Keratinocyte (primary cell): ENCODE data around the gene LHX6. TPM values are rescaled to one million over a fixed set of nuclear protein-coding genes. Genes with fewer than 3 reads are reported as not detected.

Experiments used
- DNase-seq: peaks from one replicate; pipeline ENCODE4 v3.0.0-alpha.2; 2011; ENCODE audit warnings: low read depth, missing footprints, low spot score
- FAIRE-seq: peaks from 2 replicates; lab custom pipeline; 2011; peaks lifted over from hg19 to GRCh38; lab: Jason Lieb, UNC
- H2AFZ ChIP-seq: 2 replicates; pipeline ENCODE4 v1.6.0; 2012; ENCODE audit warnings: low read length, control low read depth, inconsistent platforms; ENCODE audit not compliant: control insufficient read depth
- H3K27ac ChIP-seq: 2 replicates; pipeline ENCODE4 v1.5.1; 2011; ENCODE audit warnings: low read length; ENCODE audit not compliant: control insufficient read depth, insufficient read depth
- H3K27me3 ChIP-seq: 3 replicates; pipeline ENCODE4 v1.6.0; 2011; ENCODE audit warnings: low read length; ENCODE audit not compliant: control insufficient read depth, insufficient read depth; ENCODE audit errors: extremely low read depth
- H3K36me3 ChIP-seq, 2 experiments: 2 replicates in 1 of 2; 3 replicates in 1 of 2; pipeline ENCODE4 v1.5.1; 2011; ENCODE audit warnings: low read length in 2 of 2, mild to moderate bottlenecking in 1 of 2; ENCODE audit not compliant: control insufficient read depth in 2 of 2, insufficient read depth in 2 of 2; ENCODE audit errors: extremely low read depth in 1 of 2
- H3K4me1 ChIP-seq: 3 replicates; pipeline ENCODE4 v1.5.1; 2011; ENCODE audit warnings: low read length; ENCODE audit not compliant: control insufficient read depth, insufficient read depth; ENCODE audit errors: extremely low read depth
- H3K4me2 ChIP-seq: 3 replicates; pipeline ENCODE4 v1.6.0; 2011; ENCODE audit warnings: low read depth, low read length; ENCODE audit not compliant: control insufficient read depth, insufficient read depth; ENCODE audit errors: extremely low read depth
- H3K4me3 ChIP-seq, 3 experiments: fragments of 200-600 bp in 1 of 3; sonication (generic) in 1 of 3; 2 replicates in 2 of 3; 3 replicates in 1 of 3; pipeline ENCODE4 v1.5.1; 2011 to 2016; ENCODE audit warnings: low read length in 3 of 3, mild to moderate bottlenecking in 3 of 3, control low read depth in 2 of 3, inconsistent platforms in 1 of 3, low read depth in 1 of 3, mixed read lengths in 1 of 3, mixed run types in 1 of 3, moderate library complexity in 1 of 3; ENCODE audit not compliant: control insufficient read depth in 2 of 3, insufficient read depth in 2 of 3; ENCODE audit errors: extremely low read depth in 1 of 3
- H3K79me2 ChIP-seq: 2 replicates; pipeline ENCODE4 v1.6.0; 2012; ENCODE audit warnings: low read length; ENCODE audit not compliant: control insufficient read depth, insufficient read depth
- H3K9ac ChIP-seq: 3 replicates; pipeline ENCODE4 v1.6.0; 2011; ENCODE audit warnings: low read length; ENCODE audit not compliant: control insufficient read depth, insufficient read depth; ENCODE audit errors: extremely low read depth
- H3K9me1 ChIP-seq: 3 replicates; pipeline ENCODE4 v1.6.0; 2011; ENCODE audit warnings: low read length; ENCODE audit not compliant: control insufficient read depth, insufficient read depth; ENCODE audit errors: extremely low read depth
- H3K9me3 ChIP-seq: 2 replicates; pipeline ENCODE4 v1.5.1; 2012; ENCODE audit warnings: low read depth, low read length; ENCODE audit not compliant: control insufficient read depth
- H4K20me1 ChIP-seq: 3 replicates; pipeline ENCODE4 v1.6.0; 2011; ENCODE audit warnings: low read length; ENCODE audit not compliant: control insufficient read depth, insufficient read depth; ENCODE audit errors: extremely low read depth
- EZH2 ChIP-seq: IDR thresholded peaks from one replicate; pipeline ENCODE4 v1.6.1; 2012; ENCODE audit warnings: inconsistent platforms, mild to moderate bottlenecking, low read length, moderate library complexity
- dilution Hi-C: fragments of 300-500 bp; cut with MboI; formaldehyde crosslinking; loops from one replicate; pipeline ENCODE4 v1.7.0; 2020; ENCODE audit warnings: low sequenced_read_pairs; ENCODE audit not compliant: extremely low pct_ligation_motif_present
- polyA plus RNA-seq, 5 experiments: library from polyadenylated mRNA; depleted of rRNA in 3 of 5; stranded (reverse) in 3 of 5; stranded (forward) in 1 of 5; unstranded in 1 of 5; fragments of >200 nt; gene quantifications; 1 replicate in 1 of 5; 2 replicates in 3 of 5; 3 replicates in 1 of 5; pipeline versions ENCODE4 v1.2.1 to v1.2.3, GENCODE V29; 2011 to 2012; ENCODE audit warnings: missing spikeins in 2 of 5, low read depth in 1 of 5, low replicate concordance in 1 of 5
- TF ChIP-seq, protein P1 (sequence below), 3 experiments: IDR thresholded peaks in 1 of 3; conservative IDR thresholded peaks in 1 of 3; optimal IDR thresholded peaks in 1 of 3; 2 replicates in 2 of 3; 3 replicates in 1 of 3; pipeline versions ENCODE3 to v1.5.1; 2011; ENCODE audit warnings: low read length in 3 of 3, mild to moderate bottlenecking in 3 of 3, moderate library complexity in 2 of 3, control low read depth in 1 of 3, inconsistent platforms in 1 of 3; ENCODE audit not compliant: insufficient read depth in 2 of 3; ENCODE audit errors: extremely low read depth in 1 of 3

LHX6 gene
- polyA plus RNA-seq, 1 donor (not counting 4 experiments of a cell fraction or from before 2014, with no cell fraction given) = 0.13 TPM

DNA sequence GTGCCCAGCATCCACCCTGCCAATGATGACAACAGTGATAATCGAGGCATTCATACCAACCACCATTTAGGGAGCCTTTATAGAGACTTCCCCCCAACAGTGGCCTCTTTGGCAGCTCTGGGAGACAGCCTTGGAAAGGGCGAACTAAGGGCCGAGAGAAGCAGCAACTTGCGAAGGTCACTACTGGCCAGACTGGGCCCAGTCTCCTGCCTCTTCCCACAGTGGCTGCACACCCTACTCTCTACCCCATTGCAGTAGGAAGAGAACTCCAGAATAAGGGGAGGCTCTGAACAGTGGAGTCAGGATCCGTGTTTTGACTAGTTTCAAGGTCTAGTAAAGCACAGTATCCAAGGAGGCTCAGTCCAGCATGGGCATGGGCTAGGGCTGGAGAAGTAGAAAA is 5.3 kb downstream of the LHX6 start:
- Histone ChIP-seq H3K4me1 (peaks cover 16% of the 10 kb centered on the region), H3K27ac (no peak overlapping the region), H3K4me2 (no peak overlapping the region), H3K4me3 (no peak overlapping the region), H3K79me2 (no peaks in the 10 kb centered on the region), H3K9me1 (no peaks in the 10 kb centered on the region), H4K20me1 (peaks cover 4% of the 10 kb centered on the region), H3K36me3 (no peaks in the 10 kb centered on the region), H2AFZ (no peak overlapping the region), H3K9ac (no peak overlapping the region), H3K27me3 (peaks cover 99% of the 10 kb centered on the region), H3K9me3 (no peaks in the 10 kb centered on the region)
- dilution Hi-C loops = no loop called here
- TF ChIP-seq, protein P1, sequence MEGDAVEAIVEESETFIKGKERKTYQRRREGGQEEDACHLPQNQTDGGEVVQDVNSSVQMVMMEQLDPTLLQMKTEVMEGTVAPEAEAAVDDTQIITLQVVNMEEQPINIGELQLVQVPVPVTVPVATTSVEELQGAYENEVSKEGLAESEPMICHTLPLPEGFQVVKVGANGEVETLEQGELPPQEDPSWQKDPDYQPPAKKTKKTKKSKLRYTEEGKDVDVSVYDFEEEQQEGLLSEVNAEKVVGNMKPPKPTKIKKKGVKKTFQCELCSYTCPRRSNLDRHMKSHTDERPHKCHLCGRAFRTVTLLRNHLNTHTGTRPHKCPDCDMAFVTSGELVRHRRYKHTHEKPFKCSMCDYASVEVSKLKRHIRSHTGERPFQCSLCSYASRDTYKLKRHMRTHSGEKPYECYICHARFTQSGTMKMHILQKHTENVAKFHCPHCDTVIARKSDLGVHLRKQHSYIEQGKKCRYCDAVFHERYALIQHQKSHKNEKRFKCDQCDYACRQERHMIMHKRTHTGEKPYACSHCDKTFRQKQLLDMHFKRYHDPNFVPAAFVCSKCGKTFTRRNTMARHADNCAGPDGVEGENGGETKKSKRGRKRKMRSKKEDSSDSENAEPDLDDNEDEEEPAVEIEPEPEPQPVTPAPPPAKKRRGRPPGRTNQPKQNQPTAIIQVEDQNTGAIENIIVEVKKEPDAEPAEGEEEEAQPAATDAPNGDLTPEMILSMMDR (optimal IDR thresholded peaks at IDR 0.05 in 1 of 3, IDR thresholded peaks at IDR 0.05 in 1 of 3, conservative IDR thresholded peaks at IDR 0.05 in 1 of 3; ENCODE audit: extremely low read depth in 1 of 3, insufficient read depth in 2 of 3, low read length in 3 of 3) = no peak
- TF ChIP-seq EZH2 = no peak
- DNase-seq (no peak), FAIRE-seq (no peak)

DNA sequence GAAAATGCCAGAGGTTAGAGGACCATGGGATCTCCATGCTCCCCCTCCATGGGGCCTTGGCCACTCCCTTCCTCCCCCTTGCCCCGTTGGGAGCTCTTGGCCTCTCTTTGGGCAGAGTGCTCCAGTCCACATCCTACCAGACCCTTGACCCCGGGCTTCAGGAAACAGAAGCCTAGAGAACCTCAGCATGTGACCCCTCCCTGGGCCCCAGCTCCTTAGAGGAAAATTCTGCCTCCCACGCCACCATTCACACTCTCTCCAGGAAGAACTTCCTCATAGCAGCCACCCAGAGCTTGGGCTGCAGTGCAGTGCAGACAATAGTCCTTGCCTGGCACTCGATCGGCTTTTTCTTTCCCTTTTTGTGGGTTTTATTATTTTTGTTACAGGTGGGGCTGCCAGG is 6.0 kb downstream of the LHX6 start:
- DNase-seq (no peak), FAIRE-seq (no peak)
- no peaks in the 10 kb centered on the region for H3K9me3 ChIP-seq
- no peak overlapping the region for H3K4me3 ChIP-seq
- no peak overlapping the region for H3K4me2 ChIP-seq
- no peaks in the 10 kb centered on the region for H3K9me1 ChIP-seq
- H3K27me3 ChIP-seq = peaks cover 100% of the 10 kb centered on the region
- H3K79me2 ChIP-seq = no peaks in the 10 kb centered on the region
- no peak overlapping the region for H3K9ac ChIP-seq
- H2AFZ ChIP-seq = no peak overlapping the region
- peaks cover 13% of the 10 kb centered on the region for H3K4me1 ChIP-seq
- dilution Hi-C loops = no loop called here
- TF ChIP-seq EZH2 = no peak
- TF ChIP-seq, protein P1 (optimal IDR thresholded peaks at IDR 0.05 in 1 of 3, IDR thresholded peaks at IDR 0.05 in 1 of 3, conservative IDR thresholded peaks at IDR 0.05 in 1 of 3; ENCODE audit: extremely low read depth in 1 of 3, insufficient read depth in 2 of 3, low read length in 3 of 3) = no peak
- no peaks in the 10 kb centered on the region for H3K36me3 ChIP-seq
- H4K20me1 ChIP-seq = peaks cover 6% of the 10 kb centered on the region
- no peak overlapping the region for H3K27ac ChIP-seq
